SK-N-MC (cell line): ENCODE results near the gene KIF16B.

ENCODE experiments used
- EZH2 ChIP-seq: fragments of 200-600 bp; sonication (generic); IDR thresholded peaks from one replicate; pipeline ENCODE4 v1.6.1; 2017; ENCODE audit warnings: antibody characterized with exemption
- FOXP2 ChIP-seq: optimal IDR thresholded peaks from 2 replicates; pipeline ENCODE3; 2011; ENCODE audit warnings: mild to moderate bottlenecking, moderate library complexity; ENCODE audit not compliant: insufficient read depth; ENCODE audit errors: extremely low read length, control extremely low read depth
- POLR2AphosphoS5 ChIP-seq: IDR thresholded peaks from 2 replicates; pipeline ENCODE4 v1.6.1; 2012; ENCODE audit warnings: mild to moderate bottlenecking, low read depth, low read length, borderline replicate concordance

GRCh38 chr20:16457514-16457913 is 115.7 kb downstream of the KIF16B start:
- TF ChIP-seq POLR2AphosphoS5, result no peak
- TF ChIP-seq EZH2, result no peak
- TF ChIP-seq FOXP2, result no peak
